ENCODE data around the gene KCNH1.

DNA sequence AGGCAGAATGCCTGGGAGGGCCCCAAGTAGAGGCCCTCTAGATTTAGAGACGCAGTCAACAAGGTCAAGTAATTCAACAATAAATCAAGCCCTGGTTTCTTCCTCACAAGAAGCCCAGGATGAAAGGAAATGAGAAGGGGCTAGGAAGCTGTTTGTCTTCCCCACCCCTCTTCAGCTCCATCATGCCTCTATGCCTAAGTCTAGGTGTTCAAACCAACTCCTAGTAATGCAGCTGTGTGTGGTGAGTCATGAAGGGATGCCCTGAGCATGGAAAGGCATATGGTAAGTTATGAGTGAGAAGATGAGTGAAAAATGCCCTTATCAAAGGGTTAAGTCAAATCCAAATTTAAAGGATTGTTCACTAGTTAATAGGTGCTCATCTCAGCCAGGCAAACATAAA is 339.5 kb downstream of the KCNH1 start:
- TF ChIP-seq ZNF350 (tag by site-specific recombination; IDR thresholded peaks at IDR 0.05) (no peak), ZNF670 (tag by site-specific recombination; IDR thresholded peaks at IDR 0.05; ENCODE audit: low read depth) (no peak), ZSCAN23 (tag by site-specific recombination; IDR thresholded peaks at IDR 0.05) (no peak), ZNF366 (tag by site-specific recombination; conservative IDR thresholded peaks at IDR 0.05) (no peak), ZNF776 (tag by site-specific recombination; IDR thresholded peaks at IDR 0.05; ENCODE audit: borderline replicate concordance) (no peak), ZFP3 (tag by site-specific recombination; IDR thresholded peaks at IDR 0.05; ENCODE audit: low read depth) (no peak), ZBTB7A (tag by site-specific recombination; IDR thresholded peaks at IDR 0.05; ENCODE audit: low read depth) (no peak), REST (tag by site-specific recombination; IDR thresholded peaks at IDR 0.05) (no peak), ZBTB49 (tag by site-specific recombination; IDR thresholded peaks at IDR 0.05; ENCODE audit: low read depth) (no peak), ZNF138 (tag by site-specific recombination; IDR thresholded peaks at IDR 0.05; ENCODE audit: borderline replicate concordance) (no peak), YY1 (tag by site-specific recombination; IDR thresholded peaks at IDR 0.05) (no peak), ZBTB48 (tag by site-specific recombination; IDR thresholded peaks at IDR 0.05) (no peak)
- TF ChIP-seq, protein P1, sequence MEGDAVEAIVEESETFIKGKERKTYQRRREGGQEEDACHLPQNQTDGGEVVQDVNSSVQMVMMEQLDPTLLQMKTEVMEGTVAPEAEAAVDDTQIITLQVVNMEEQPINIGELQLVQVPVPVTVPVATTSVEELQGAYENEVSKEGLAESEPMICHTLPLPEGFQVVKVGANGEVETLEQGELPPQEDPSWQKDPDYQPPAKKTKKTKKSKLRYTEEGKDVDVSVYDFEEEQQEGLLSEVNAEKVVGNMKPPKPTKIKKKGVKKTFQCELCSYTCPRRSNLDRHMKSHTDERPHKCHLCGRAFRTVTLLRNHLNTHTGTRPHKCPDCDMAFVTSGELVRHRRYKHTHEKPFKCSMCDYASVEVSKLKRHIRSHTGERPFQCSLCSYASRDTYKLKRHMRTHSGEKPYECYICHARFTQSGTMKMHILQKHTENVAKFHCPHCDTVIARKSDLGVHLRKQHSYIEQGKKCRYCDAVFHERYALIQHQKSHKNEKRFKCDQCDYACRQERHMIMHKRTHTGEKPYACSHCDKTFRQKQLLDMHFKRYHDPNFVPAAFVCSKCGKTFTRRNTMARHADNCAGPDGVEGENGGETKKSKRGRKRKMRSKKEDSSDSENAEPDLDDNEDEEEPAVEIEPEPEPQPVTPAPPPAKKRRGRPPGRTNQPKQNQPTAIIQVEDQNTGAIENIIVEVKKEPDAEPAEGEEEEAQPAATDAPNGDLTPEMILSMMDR (tag by site-specific recombination; IDR thresholded peaks at IDR 0.05): no peak

All from HEK293 (cell line).